GM23248 (cell line): ENCODE results near the gene GRK3.

Source experiments
- EZH2 ChIP-seq: fragments of 200-600 bp; sonication (generic); IDR thresholded peaks from 2 replicates; pipeline ENCODE4 v1.6.1; 2018; ENCODE audit warnings: antibody characterized with exemption, mild to moderate bottlenecking; ENCODE audit not compliant: insufficient read depth, poor library complexity, severe bottlenecking
- EZH2phosphoT487 ChIP-seq: fragments of 200-600 bp; sonication (generic); IDR thresholded peaks from 2 replicates; pipeline ENCODE4 v1.6.1; 2018; ENCODE audit warnings: antibody characterized with exemption, moderate library complexity, mild to moderate bottlenecking, low read depth; ENCODE audit not compliant: insufficient read depth

GRCh38 chr22:25747245-25747944 lies 182.9 kb downstream of the GRK3 start:
- no peak for TF ChIP-seq EZH2
- no peak for TF ChIP-seq EZH2phosphoT487
